ENCODE data around the gene CA9. TPM values are rescaled to one million over a fixed set of nuclear protein-coding genes. Genes with fewer than 3 reads are reported as not detected.

CA9 gene
- total RNA-seq, 4 donors from 2014 or later, result not detected

- H3K27me3 ChIP-seq, result no peaks in the 10 kb centered on the region
- peak overlapping the region; percentile 95 to 99 (median 98) for H3K27ac ChIP-seq
- no peaks in the 10 kb centered on the region for H3K9me3 ChIP-seq
- no peak for TF ChIP-seq POLR2AphosphoS5 (IDR thresholded peaks at IDR 0.05)
- TF ChIP-seq EP300 (IDR thresholded peaks at IDR 0.05; ENCODE audit: low read depth), result no peak
- no peak for TF ChIP-seq POLR2A (IDR thresholded peaks at IDR 0.05)
- TF ChIP-seq CTCF (IDR thresholded peaks at IDR 0.05), result no peak
- WGBS, 2 donors (ENCODE audit: low coverage in 1 of 2), result 80 to 89% methylated on average over 5 to 7 of the region's 7 CpGs
- H3K4me3 ChIP-seq, result no peak overlapping the region
- no peak for DNase-seq
- in situ Hi-C loops (cut with MboI; ENCODE audit: low pct_ligation_motif_present in 1 of 4, low pct_unique_long_range_greater_than_20kb in 1 of 4, low sequenced_read_pairs in 3 of 4) (no loop called here), intact Hi-C loops (cut with DNase I; ENCODE audit: low total_unique reads) (no loop called here)
- peaks cover 18 to 62% (median 53%) of the 10 kb centered on the region in 4 donors for H3K4me1 ChIP-seq
- H3K36me3 ChIP-seq, result no peaks in the 10 kb centered on the region
Measured at GRCh38 chr9:35662437-35662836, 11.3 kb upstream of the CA9 start.

GRCh38 chr9:35664531-35665470 lies 8.9 kb upstream of the CA9 start, which contains the start of gene ARHGEF39:
Gene ARHGEF39 (minus strand): TSS chr9:35665195. CDS start chr9:35665169, 26 bp downstream.
- in situ Hi-C loops (cut with MboI; ENCODE audit: low pct_ligation_motif_present in 1 of 4, low pct_unique_long_range_greater_than_20kb in 1 of 4, low sequenced_read_pairs in 3 of 4) (no loop called here), intact Hi-C loops (cut with DNase I; ENCODE audit: low total_unique reads) (no loop called here)
- Histone ChIP-seq H3K27me3 (no peaks in the 10 kb centered on the region), H3K36me3 (no peaks in the 10 kb centered on the region), H3K4me1 (peaks cover 18 to 60% (median 51%) of the 10 kb centered on the region in 4 donors), H3K9me3 (no peaks in the 10 kb centered on the region), H3K4me3 (peak within 1 kb of the TSS; percentile 15 to 59 (median 42)), H3K27ac (peak within 1 kb of the TSS; percentile 79 to 99 (median 98))
- TF ChIP-seq POLR2A (IDR thresholded peaks at IDR 0.05) (peak; percentile 59), CTCF (IDR thresholded peaks at IDR 0.05) (peak in 2 of 5 experiments; percentile 6 to 14), POLR2AphosphoS5 (IDR thresholded peaks at IDR 0.05) (peak; percentile 64 to 82 (median 66)), EP300 (IDR thresholded peaks at IDR 0.05; ENCODE audit: low read depth) (no peak)
- DNase-seq, result peak; percentile 91
- WGBS, 2 donors (ENCODE audit: low coverage in 1 of 2), result 7% methylated on average over 29 of the region's 58 CpGs; no CpG with 5 or more reads in 1 of the 2 donors

DNA sequence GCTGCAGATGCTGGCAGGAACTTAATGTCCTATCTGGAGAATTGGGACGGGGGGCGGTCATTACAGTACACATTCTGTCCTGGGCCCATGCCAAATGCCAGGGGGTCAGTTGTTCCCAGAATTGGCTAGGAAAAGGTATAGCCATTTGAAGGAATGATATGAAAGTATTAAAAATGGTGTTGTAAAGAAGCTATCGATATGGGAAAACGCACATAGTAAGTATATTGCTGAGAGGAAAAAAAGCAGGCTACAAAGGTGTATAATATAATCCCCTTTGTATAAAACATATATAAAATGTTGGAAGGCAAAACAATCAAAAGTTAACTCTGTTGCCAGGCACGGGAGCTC lies 8.3 kb upstream of the CA9 start:
- no peak for DNase-seq
- in situ Hi-C loops (cut with MboI; ENCODE audit: low pct_ligation_motif_present in 1 of 4, low pct_unique_long_range_greater_than_20kb in 1 of 4, low sequenced_read_pairs in 3 of 4) (no loop called here), intact Hi-C loops (cut with DNase I; ENCODE audit: low total_unique reads) (no loop called here)
- Histone ChIP-seq H3K36me3 (no peaks in the 10 kb centered on the region), H3K27me3 (no peaks in the 10 kb centered on the region), H3K4me3 (peak overlapping the region; percentile 15 to 59 (median 42)), H3K27ac (peak overlapping the region; percentile 79 to 99 (median 98)), H3K4me1 (peaks cover 17 to 56% (median 51%) of the 10 kb centered on the region in 4 donors), H3K9me3 (no peaks in the 10 kb centered on the region)
- TF ChIP-seq POLR2A (IDR thresholded peaks at IDR 0.05), result no peak
- TF ChIP-seq CTCF (IDR thresholded peaks at IDR 0.05), result no peak
- no peak for TF ChIP-seq POLR2AphosphoS5 (IDR thresholded peaks at IDR 0.05)
- no peak for TF ChIP-seq EP300 (IDR thresholded peaks at IDR 0.05; ENCODE audit: low read depth)
- WGBS, 2 donors (ENCODE audit: low coverage in 1 of 2), result 22 to 50% methylated on average over 3 to 5 of the region's 5 CpGs

DNA sequence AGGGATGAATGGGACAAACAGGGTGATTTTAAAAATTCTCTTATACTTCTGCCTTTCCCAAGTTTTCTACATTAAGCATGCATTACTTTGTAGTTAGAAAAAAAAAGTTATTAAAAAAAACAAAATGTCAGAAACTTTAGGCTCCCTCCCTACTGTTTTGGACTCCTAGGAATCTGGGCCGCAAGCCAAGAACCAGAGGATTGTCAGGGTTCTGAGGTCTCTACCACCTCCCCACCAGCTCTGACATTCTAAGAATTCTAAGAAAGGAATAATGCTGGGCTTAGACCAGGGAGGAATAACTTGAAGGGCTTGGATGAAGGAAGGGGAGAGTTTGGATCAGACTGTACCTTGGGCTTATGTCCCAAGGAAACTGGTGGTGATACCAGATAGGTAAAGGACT lies 7.7 kb upstream of the CA9 start:
- WGBS, 2 donors (ENCODE audit: low coverage in 1 of 2), result 64% methylated on average over 1 of the region's 1 CpG; no CpG with 5 or more reads in 1 of the 2 donors
- Histone ChIP-seq H3K27me3 (no peaks in the 10 kb centered on the region), H3K36me3 (no peaks in the 10 kb centered on the region), H3K9me3 (no peaks in the 10 kb centered on the region), H3K4me3 (no peak overlapping the region), H3K4me1 (peaks cover 11 to 50% (median 45%) of the 10 kb centered on the region in 4 donors), H3K27ac (no peak overlapping the region)
- TF ChIP-seq POLR2AphosphoS5 (IDR thresholded peaks at IDR 0.05), result no peak
- TF ChIP-seq EP300 (IDR thresholded peaks at IDR 0.05; ENCODE audit: low read depth), result no peak
- intact Hi-C loops (cut with DNase I; ENCODE audit: low total_unique reads) (no loop called here), in situ Hi-C loops (cut with MboI; ENCODE audit: low pct_ligation_motif_present in 1 of 4, low pct_unique_long_range_greater_than_20kb in 1 of 4, low sequenced_read_pairs in 3 of 4) (no loop called here)
- no peak for DNase-seq

All from transverse colon (tissue), 4 donors.